Measurements from ENCODE around the gene PDE6D. TPM values are rescaled to one million over a fixed set of nuclear protein-coding genes. Genes with fewer than 3 reads are reported as not detected.

Gene PDE6D
- total RNA-seq, 1 donor from 2014 or later, result 34.6 TPM

DNA sequence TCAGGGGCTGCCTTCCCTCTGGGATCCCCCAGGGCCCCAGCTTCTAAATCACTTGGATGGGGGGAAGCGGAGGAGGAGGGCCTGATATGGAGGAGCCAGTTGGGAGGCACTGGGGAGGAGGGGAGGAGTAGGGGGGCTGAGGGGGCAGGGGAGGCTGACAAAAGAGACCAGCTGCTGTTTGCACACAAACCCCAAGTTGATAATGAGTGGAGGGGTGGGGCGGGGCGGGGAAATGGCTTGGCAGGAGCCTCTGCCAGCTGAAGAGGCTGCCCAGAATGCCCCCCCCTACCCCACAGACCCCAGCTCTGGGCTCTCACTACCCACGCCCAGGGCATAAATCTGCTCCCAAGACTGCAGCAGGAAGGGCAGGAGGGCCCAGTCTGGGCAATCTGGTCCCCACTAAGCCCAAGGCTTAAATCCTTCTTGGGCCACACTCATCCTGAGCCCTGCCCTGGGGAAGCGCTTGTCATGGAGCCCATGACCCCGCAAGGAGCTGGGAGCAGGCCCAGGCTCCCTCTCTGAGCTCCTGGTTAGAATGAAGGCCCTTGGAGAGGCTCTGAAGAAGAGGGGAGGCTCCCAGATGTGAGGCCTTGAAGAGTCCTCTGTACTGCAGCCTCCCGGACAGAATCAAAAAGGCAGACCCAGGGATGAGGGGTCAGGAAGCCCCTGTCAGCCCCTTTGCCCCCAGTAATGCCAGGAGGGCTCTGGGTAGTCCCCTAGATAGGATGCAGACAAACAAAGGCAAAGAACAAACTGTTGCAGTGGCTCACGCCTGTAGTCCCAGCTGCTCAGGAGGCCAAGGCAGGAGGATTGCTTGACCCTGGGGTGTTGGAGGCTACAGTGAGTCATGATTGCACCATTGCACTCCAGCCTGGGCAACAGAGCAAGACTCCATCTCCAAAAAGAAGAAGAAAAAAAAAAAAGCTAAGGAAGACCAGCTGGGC is 97.5 kb downstream of the PDE6D start:
- DNase-seq (ENCODE audit: low read depth), result no peak
- Histone ChIP-seq H3K4me3 (ENCODE audit: low read depth, low read length) (no peak overlapping the region), H3K27me3 (ENCODE audit: control insufficient read depth, insufficient read depth, low read length) (no peaks in the 10 kb centered on the region), H3K36me3 (ENCODE audit: control insufficient read depth, insufficient read depth, low read length) (no peaks in the 10 kb centered on the region)
- TF ChIP-seq, protein P1, sequence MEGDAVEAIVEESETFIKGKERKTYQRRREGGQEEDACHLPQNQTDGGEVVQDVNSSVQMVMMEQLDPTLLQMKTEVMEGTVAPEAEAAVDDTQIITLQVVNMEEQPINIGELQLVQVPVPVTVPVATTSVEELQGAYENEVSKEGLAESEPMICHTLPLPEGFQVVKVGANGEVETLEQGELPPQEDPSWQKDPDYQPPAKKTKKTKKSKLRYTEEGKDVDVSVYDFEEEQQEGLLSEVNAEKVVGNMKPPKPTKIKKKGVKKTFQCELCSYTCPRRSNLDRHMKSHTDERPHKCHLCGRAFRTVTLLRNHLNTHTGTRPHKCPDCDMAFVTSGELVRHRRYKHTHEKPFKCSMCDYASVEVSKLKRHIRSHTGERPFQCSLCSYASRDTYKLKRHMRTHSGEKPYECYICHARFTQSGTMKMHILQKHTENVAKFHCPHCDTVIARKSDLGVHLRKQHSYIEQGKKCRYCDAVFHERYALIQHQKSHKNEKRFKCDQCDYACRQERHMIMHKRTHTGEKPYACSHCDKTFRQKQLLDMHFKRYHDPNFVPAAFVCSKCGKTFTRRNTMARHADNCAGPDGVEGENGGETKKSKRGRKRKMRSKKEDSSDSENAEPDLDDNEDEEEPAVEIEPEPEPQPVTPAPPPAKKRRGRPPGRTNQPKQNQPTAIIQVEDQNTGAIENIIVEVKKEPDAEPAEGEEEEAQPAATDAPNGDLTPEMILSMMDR (IDR thresholded peaks at IDR 0.05; ENCODE audit: insufficient read depth, low read length, poor library complexity, severe bottlenecking), result no peak

DNA sequence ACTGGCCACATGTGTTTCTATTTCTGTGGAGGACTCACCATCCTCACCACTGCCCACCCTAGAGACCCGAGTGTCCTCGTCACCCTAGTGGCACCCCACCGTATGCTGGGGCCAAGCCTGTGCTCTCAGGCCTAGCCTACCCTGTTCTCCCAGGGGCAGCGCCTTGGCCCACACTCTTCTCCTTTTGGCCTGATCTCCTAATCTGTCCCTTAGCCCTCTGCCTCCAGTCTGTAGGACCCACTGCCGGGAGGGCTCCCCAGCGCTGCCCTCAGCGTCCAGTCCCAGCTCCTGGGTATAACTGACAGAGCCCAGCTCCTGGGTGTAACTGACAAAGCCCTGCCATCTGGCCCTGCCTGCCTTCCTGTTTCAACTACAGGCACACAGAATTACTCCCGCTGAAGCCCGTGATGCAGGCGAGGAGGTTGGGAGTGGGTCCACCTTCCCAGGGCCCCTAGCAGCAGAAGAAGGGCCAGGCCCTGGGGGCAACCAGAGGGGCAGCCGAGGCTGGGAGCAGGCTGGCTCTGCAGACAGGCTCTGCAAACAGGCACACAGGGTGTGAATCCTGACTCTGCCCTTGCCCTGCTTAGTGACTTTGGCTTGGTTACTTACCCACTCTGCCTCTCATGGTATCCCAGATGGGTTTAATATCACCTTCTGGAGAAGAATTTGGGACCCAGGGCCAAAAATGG is 98.3 kb downstream of the PDE6D start:
- Histone ChIP-seq H3K36me3 (ENCODE audit: control insufficient read depth, insufficient read depth, low read length) (no peaks in the 10 kb centered on the region), H3K27me3 (ENCODE audit: control insufficient read depth, insufficient read depth, low read length) (no peaks in the 10 kb centered on the region), H3K4me3 (ENCODE audit: low read depth, low read length) (no peak overlapping the region)
- no peak for DNase-seq (ENCODE audit: low read depth)
- TF ChIP-seq, protein P1 (IDR thresholded peaks at IDR 0.05; ENCODE audit: insufficient read depth, low read length, poor library complexity, severe bottlenecking), result no peak

Other genes starting within 250 kb of the PDE6D start
- gene TEX44, start 188.4 kb downstream of the PDE6D start, total RNA-seq, result not detected in 2 replicates
- gene PTMA, start 72.8 kb downstream of the PDE6D start, total RNA-seq, result 757 and 913 TPM in 2 replicates
- 30.5 and 30.9 TPM in 2 replicates for gene COPS7B, start 5.2 kb upstream of the PDE6D start, total RNA-seq
- not detected in 2 replicates for gene NPPC, start 145.1 kb upstream of the PDE6D start, total RNA-seq
- gene DIS3L2, start 180.4 kb upstream of the PDE6D start, total RNA-seq, result 25.2 and 31.7 TPM in 2 replicates

All from kidney epithelial cell (primary cell).